ENCODE data around the gene CELF2.

Gene CELF2

DNA sequence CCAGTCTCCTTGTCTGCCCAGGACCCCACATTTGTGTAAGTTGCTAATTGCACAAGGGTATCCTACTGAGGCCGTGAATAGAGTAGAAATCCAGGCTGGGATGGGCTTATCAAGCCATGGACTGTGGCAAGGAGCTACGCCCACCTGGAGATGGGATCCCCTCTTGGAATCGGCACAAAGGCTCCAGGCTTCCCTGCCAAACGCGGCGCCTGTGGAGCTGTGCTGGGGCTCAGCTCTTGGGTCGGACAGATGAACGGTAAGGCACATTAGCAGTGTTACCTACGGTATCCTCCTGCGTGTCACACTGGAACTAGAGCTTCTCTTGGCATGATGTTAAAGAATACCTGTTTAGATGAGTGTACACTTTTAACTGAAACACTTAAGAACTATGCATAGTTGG lies 196.7 kb downstream of the CELF2 start:
- no peak overlapping the region for H3K4me3 ChIP-seq (ENCODE audit: low read length)
- H3K4me1 ChIP-seq (ENCODE audit: insufficient read depth, low read length), result peaks cover 4% of the 10 kb centered on the region; the same call in 1 of the 2 replicates
- no peaks in the 10 kb centered on the region for H3K27me3 ChIP-seq (ENCODE audit: insufficient read depth, low read length)
- H3K9ac ChIP-seq (ENCODE audit: low read depth, low read length), result no peak overlapping the region
- no peaks in the 10 kb centered on the region for H3K36me3 ChIP-seq (ENCODE audit: insufficient read depth, low read depth, low read length)
- no peak overlapping the region for H3K27ac ChIP-seq (ENCODE audit: low read length)
- H3K9me3 ChIP-seq (ENCODE audit: insufficient read depth, low read depth, low read length), result no peaks in the 10 kb centered on the region

- Histone ChIP-seq H3K27ac (ENCODE audit: low read length) (no peak overlapping the region), H3K36me3 (ENCODE audit: insufficient read depth, low read depth, low read length) (no peaks in the 10 kb centered on the region; the same call in 1 of the 2 replicates), H3K9me3 (ENCODE audit: insufficient read depth, low read depth, low read length) (no peaks in the 10 kb centered on the region), H3K4me3 (ENCODE audit: low read length) (no peak overlapping the region), H3K9ac (ENCODE audit: low read depth, low read length) (no peak overlapping the region), H3K27me3 (ENCODE audit: insufficient read depth, low read length) (no peaks in the 10 kb centered on the region), H3K4me1 (ENCODE audit: insufficient read depth, low read length) (peaks cover 4% of the 10 kb centered on the region; the same call in 1 of the 2 replicates)
Observed at GRCh38 chr10:11215471-11215870, 197.8 kb downstream of the CELF2 start.

GRCh38 chr10:11217521-11217920 lies 199.8 kb downstream of the CELF2 start:
- H3K4me1 ChIP-seq (ENCODE audit: insufficient read depth, low read length), result peaks cover 4% of the 10 kb centered on the region; the same call in 1 of the 2 replicates
- H3K27ac ChIP-seq (ENCODE audit: low read length), result no peak overlapping the region
- H3K36me3 ChIP-seq (ENCODE audit: insufficient read depth, low read depth, low read length), result no peaks in the 10 kb centered on the region; the same call in 1 of the 2 replicates
- H3K27me3 ChIP-seq (ENCODE audit: insufficient read depth, low read length), result no peaks in the 10 kb centered on the region
- no peak overlapping the region for H3K4me3 ChIP-seq (ENCODE audit: low read length)
- H3K9me3 ChIP-seq (ENCODE audit: insufficient read depth, low read depth, low read length), result no peaks in the 10 kb centered on the region
- H3K9ac ChIP-seq (ENCODE audit: low read depth, low read length), result no peak overlapping the region

GRCh38 chr10:11218395-11218794 lies 200.7 kb downstream of the CELF2 start:
- Histone ChIP-seq H3K27me3 (ENCODE audit: insufficient read depth, low read length) (no peaks in the 10 kb centered on the region), H3K36me3 (ENCODE audit: insufficient read depth, low read depth, low read length) (no peaks in the 10 kb centered on the region; the same call in 1 of the 2 replicates)

GRCh38 chr10:11219431-11219830 lies 201.8 kb downstream of the CELF2 start:
- Histone ChIP-seq H3K9me3 (ENCODE audit: insufficient read depth, low read depth, low read length) (no peaks in the 10 kb centered on the region), H3K9ac (ENCODE audit: low read depth, low read length) (no peak overlapping the region), H3K4me3 (ENCODE audit: low read length) (no peak overlapping the region), H3K27me3 (ENCODE audit: insufficient read depth, low read length) (no peaks in the 10 kb centered on the region), H3K4me1 (ENCODE audit: insufficient read depth, low read length) (no peaks in the 10 kb centered on the region), H3K36me3 (ENCODE audit: insufficient read depth, low read depth, low read length) (no peaks in the 10 kb centered on the region; the same call in 1 of the 2 replicates), H3K27ac (ENCODE audit: low read length) (no peak overlapping the region)

More at GRCh38 chr10:11218395-11218794, 200.7 kb downstream of the CELF2 start:
- Histone ChIP-seq H3K27ac (ENCODE audit: low read length) (no peak overlapping the region), H3K4me3 (ENCODE audit: low read length) (no peak overlapping the region), H3K9ac (ENCODE audit: low read depth, low read length) (no peak overlapping the region), H3K9me3 (ENCODE audit: insufficient read depth, low read depth, low read length) (no peaks in the 10 kb centered on the region), H3K4me1 (ENCODE audit: insufficient read depth, low read length) (no peaks in the 10 kb centered on the region)

DNA sequence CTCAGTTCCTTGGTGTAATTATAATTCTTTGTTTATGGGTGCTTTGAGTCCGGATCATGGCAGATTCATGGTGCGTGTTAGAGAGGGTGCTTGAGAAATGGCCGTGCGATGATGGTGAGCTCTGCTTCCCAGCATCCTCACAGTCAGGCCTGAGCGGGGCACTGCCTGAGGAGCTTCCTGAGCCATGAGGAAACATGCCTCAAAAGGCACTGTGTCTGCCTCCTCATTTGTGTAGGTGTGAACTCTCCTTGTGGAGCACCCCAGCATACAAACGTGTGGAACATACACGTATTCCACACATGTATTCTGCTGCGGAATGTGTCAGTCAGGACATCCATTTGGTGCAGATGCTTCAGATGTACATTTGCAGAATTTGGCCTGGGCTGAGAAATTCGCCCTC lies 205.4 kb downstream of the CELF2 start:
- Histone ChIP-seq H3K4me3 (ENCODE audit: low read length) (no peak overlapping the region), H3K9me3 (ENCODE audit: insufficient read depth, low read depth, low read length) (no peaks in the 10 kb centered on the region), H3K36me3 (ENCODE audit: insufficient read depth, low read depth, low read length) (no peaks in the 10 kb centered on the region; the same call in 1 of the 2 replicates), H3K9ac (ENCODE audit: low read depth, low read length) (no peak overlapping the region), H3K27me3 (ENCODE audit: insufficient read depth, low read length) (no peaks in the 10 kb centered on the region), H3K27ac (ENCODE audit: low read length) (no peak overlapping the region), H3K4me1 (ENCODE audit: insufficient read depth, low read length) (no peaks in the 10 kb centered on the region)

- Histone ChIP-seq H3K9me3 (ENCODE audit: insufficient read depth, low read depth, low read length) (no peaks in the 10 kb centered on the region), H3K27me3 (ENCODE audit: insufficient read depth, low read length) (no peaks in the 10 kb centered on the region), H3K4me1 (ENCODE audit: insufficient read depth, low read length) (no peaks in the 10 kb centered on the region), H3K9ac (ENCODE audit: low read depth, low read length) (no peak overlapping the region), H3K36me3 (ENCODE audit: insufficient read depth, low read depth, low read length) (no peaks in the 10 kb centered on the region; the same call in 1 of the 2 replicates), H3K4me3 (ENCODE audit: low read length) (no peak overlapping the region), H3K27ac (ENCODE audit: low read length) (no peak overlapping the region)
Observed at GRCh38 chr10:11223507-11224140, 206.0 kb downstream of the CELF2 start.

DNA sequence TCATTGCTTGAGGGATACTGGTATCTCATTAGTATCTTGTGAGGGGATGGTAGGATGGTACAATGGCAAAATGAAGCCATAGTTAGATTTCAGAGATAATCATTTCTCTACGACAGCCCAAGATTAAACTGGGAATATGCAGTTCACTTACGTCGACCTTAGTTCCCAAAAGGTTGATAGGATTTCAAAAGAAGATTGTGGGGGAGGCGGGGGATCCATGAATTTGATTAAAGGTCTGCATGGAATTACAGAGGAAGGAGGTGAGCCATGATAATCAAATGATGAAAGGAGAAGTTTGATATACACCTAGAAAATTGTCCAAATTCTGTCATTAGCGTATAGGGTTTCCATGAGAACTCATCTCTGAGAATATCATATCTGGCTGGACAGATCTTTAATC lies 206.6 kb downstream of the CELF2 start:
- Histone ChIP-seq H3K36me3 (ENCODE audit: insufficient read depth, low read depth, low read length) (no peaks in the 10 kb centered on the region; the same call in 1 of the 2 replicates), H3K9ac (ENCODE audit: low read depth, low read length) (no peak overlapping the region), H3K4me1 (ENCODE audit: insufficient read depth, low read length) (no peaks in the 10 kb centered on the region), H3K27me3 (ENCODE audit: insufficient read depth, low read length) (no peaks in the 10 kb centered on the region), H3K27ac (ENCODE audit: low read length) (no peak overlapping the region), H3K4me3 (ENCODE audit: low read length) (no peak overlapping the region), H3K9me3 (ENCODE audit: insufficient read depth, low read depth, low read length) (no peaks in the 10 kb centered on the region)

- Histone ChIP-seq H3K27ac (ENCODE audit: low read length) (no peak overlapping the region), H3K36me3 (ENCODE audit: insufficient read depth, low read depth, low read length) (no peaks in the 10 kb centered on the region; the same call in 1 of the 2 replicates), H3K4me1 (ENCODE audit: insufficient read depth, low read length) (no peaks in the 10 kb centered on the region), H3K27me3 (ENCODE audit: insufficient read depth, low read length) (no peaks in the 10 kb centered on the region), H3K4me3 (ENCODE audit: low read length) (no peak overlapping the region), H3K9ac (ENCODE audit: low read depth, low read length) (no peak overlapping the region), H3K9me3 (ENCODE audit: insufficient read depth, low read depth, low read length) (no peaks in the 10 kb centered on the region)
Observed at GRCh38 chr10:11224792-11225416, 207.2 kb downstream of the CELF2 start.

DNA sequence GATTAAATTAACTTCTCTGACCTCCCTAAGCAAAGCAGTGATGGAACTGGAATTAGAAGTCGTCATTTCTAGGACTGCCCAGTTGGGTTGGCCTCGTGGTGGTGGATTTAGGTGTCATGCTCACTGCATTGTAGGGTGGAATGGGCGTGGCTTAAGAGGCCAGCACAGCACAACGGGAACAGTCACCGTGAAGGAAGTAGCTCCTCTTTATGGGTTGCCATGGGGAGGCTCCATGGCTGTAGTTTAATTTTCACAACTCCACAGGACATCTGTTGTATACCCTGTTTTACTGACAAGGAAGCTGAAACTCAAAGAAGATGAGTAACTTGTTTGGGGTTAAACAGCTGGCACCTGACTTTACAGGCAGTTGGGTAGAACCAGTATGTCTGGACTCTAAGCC lies 208.3 kb downstream of the CELF2 start:
- H3K4me3 ChIP-seq (ENCODE audit: low read length), result no peak overlapping the region
- H3K4me1 ChIP-seq (ENCODE audit: insufficient read depth, low read length), result no peaks in the 10 kb centered on the region
- H3K9ac ChIP-seq (ENCODE audit: low read depth, low read length), result no peak overlapping the region
- no peaks in the 10 kb centered on the region for H3K9me3 ChIP-seq (ENCODE audit: insufficient read depth, low read depth, low read length)
- no peaks in the 10 kb centered on the region for H3K36me3 ChIP-seq (ENCODE audit: insufficient read depth, low read depth, low read length)
- no peak overlapping the region for H3K27ac ChIP-seq (ENCODE audit: low read length)
- H3K27me3 ChIP-seq (ENCODE audit: insufficient read depth, low read length), result no peaks in the 10 kb centered on the region

- Histone ChIP-seq H3K27ac (ENCODE audit: low read length) (no peak overlapping the region), H3K9ac (ENCODE audit: low read depth, low read length) (no peak overlapping the region), H3K4me3 (ENCODE audit: low read length) (no peak overlapping the region), H3K36me3 (ENCODE audit: insufficient read depth, low read depth, low read length) (no peaks in the 10 kb centered on the region), H3K27me3 (ENCODE audit: insufficient read depth, low read length) (no peaks in the 10 kb centered on the region), H3K4me1 (ENCODE audit: insufficient read depth, low read length) (no peaks in the 10 kb centered on the region), H3K9me3 (ENCODE audit: insufficient read depth, low read depth, low read length) (no peaks in the 10 kb centered on the region)
Observed at GRCh38 chr10:11227103-11227502, 209.4 kb downstream of the CELF2 start.

DNA sequence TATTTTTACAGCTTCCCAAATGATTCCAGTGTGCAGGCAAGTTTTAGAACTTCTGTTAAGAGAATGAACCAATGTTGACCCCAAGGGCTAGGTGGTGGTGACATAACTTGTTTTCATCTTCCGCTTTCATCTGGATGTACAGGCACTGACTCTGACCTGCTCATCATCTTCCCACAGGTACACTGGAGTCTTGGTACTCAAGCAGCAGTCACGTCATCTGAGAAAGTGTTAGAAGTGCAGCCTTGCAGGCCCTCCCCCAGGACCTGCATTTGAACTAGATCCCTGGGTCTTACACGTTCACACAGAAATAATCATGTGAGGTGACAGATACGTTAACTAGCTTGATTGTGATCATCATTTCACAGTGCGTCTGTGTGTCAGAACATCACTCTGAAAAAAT lies 212.2 kb downstream of the CELF2 start:
- H3K4me1 ChIP-seq (ENCODE audit: insufficient read depth, low read length), result no peaks in the 10 kb centered on the region
- H3K9me3 ChIP-seq (ENCODE audit: insufficient read depth, low read depth, low read length), result no peaks in the 10 kb centered on the region
- H3K9ac ChIP-seq (ENCODE audit: low read depth, low read length), result no peak overlapping the region
- no peaks in the 10 kb centered on the region for H3K27me3 ChIP-seq (ENCODE audit: insufficient read depth, low read length)
- no peak overlapping the region for H3K27ac ChIP-seq (ENCODE audit: low read length)
- H3K4me3 ChIP-seq (ENCODE audit: low read length), result no peak overlapping the region
- H3K36me3 ChIP-seq (ENCODE audit: insufficient read depth, low read depth, low read length), result no peaks in the 10 kb centered on the region
